NOMO-1 treated with DMSO at 0.1 percent for 48 hours (cell line): Measurements from ENCODE around the gene MYO1C.
"Not testable (repeated sequence)": the region's sequence is repeated elsewhere in the genome, so short reads cannot be mapped to it uniquely, and the experiment has no call there.

Source experiments
- DNase-seq: peaks from one replicate; lab custom pipeline; 2025; ENCODE audit not compliant: unreplicated experiment; lab: John Stamatoyannopoulos, UW

The MYO1C gene, protein sequence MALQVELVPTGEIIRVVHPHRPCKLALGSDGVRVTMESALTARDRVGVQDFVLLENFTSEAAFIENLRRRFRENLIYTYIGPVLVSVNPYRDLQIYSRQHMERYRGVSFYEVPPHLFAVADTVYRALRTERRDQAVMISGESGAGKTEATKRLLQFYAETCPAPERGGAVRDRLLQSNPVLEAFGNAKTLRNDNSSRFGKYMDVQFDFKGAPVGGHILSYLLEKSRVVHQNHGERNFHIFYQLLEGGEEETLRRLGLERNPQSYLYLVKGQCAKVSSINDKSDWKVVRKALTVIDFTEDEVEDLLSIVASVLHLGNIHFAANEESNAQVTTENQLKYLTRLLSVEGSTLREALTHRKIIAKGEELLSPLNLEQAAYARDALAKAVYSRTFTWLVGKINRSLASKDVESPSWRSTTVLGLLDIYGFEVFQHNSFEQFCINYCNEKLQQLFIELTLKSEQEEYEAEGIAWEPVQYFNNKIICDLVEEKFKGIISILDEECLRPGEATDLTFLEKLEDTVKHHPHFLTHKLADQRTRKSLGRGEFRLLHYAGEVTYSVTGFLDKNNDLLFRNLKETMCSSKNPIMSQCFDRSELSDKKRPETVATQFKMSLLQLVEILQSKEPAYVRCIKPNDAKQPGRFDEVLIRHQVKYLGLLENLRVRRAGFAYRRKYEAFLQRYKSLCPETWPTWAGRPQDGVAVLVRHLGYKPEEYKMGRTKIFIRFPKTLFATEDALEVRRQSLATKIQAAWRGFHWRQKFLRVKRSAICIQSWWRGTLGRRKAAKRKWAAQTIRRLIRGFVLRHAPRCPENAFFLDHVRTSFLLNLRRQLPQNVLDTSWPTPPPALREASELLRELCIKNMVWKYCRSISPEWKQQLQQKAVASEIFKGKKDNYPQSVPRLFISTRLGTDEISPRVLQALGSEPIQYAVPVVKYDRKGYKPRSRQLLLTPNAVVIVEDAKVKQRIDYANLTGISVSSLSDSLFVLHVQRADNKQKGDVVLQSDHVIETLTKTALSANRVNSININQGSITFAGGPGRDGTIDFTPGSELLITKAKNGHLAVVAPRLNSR

GRCh38 chr17:1492249-1493206 lies at the start of gene MYO1C:
Gene MYO1C, minus strand, starts transcription at chr17:1492686. Its CDS starts 199 bp downstream, at chr17:1492487.
- no peak for DNase-seq

DNA sequence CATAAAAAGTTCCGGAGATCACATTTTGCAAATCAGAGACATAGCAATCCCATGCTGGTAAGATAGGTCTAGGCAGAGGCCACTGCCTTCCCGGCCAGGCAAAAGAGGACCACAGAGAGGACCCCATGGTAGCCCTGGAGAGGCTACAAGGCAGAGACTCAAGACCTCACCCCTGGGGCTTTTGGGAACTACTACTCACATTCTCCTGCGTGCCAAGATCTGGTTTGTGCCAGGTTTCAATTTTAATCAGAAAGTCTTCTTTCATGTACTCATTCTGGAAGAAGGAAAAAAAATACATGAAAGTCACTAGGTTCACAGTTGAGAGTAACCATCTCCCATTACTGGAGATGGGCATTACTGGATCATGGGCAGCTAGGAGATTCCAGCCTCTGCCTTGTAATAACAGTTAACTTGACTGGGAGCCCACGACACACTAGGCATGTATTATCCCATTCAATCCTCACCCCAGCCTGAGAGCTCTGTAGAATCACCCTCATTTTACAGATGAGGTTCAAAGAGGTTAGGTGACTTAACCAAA lies 49.0 kb upstream of the MYO1C start:
- no peak for DNase-seq

DNA sequence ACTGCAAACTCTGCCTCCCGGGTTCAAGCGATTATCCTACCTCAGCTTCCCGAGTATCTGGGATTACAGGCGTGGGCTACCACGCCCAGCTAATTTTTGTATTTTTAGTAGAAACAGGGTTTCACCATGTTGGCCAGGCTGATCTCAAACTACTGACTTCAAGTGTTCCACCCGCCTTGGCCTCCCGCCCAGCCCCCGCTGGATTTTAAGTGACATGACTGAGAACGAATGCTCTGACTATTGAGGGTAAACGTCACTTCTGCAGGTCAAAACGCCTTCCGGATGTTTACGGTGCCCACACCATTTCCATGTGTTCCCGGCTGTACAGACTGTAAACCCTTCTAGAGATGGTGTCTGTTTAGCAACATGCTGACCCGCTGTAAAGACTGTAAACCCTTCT lies 47.3 kb upstream of the MYO1C start:
- no peak for DNase-seq

GRCh38 chr17:1535737-1536136 lies 43.3 kb upstream of the MYO1C start:
- no peak for DNase-seq

DNA sequence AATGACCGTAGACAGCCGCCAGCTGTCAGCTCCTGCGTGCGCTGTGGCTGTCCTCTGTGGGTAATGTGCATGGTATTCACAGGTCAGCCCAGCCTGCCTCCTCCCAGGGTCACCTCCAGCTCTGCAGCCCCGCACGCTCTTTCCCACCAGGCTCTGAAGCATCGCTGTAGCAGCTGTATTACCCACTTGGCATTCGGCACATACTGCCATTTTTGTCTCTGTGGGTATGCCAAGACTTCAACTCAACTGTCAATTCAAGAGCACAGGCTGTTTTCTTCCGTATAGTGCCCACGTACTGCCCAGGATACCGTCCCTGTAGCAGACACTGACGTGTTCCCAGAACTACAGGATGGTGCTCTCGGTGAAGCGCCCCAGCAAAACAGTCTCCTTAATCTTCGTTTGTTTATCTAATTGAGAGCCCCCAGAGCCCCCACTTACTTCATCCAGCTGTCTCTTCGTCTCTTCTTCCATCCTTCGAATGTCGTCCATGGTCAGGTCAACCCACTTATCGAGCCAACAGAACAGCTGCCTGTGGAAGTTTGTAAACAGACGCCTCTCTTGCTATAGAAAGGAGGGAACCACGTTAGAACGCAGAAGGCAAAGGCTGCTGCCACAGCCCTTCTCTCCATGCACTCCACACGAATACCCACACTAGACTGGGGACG lies 41.3 kb upstream of the MYO1C start:
- no peak for DNase-seq

- DNase-seq, result peak; percentile 72
Measured at GRCh38 chr17:1532836-1533602, 40.5 kb upstream of the MYO1C start.

- no peak for DNase-seq
Measured at GRCh38 chr17:1529863-1530262, 37.4 kb upstream of the MYO1C start.

- DNase-seq, result not testable (repeated sequence)
Measured at GRCh38 chr17:1526876-1527275, 34.4 kb upstream of the MYO1C start.

- DNase-seq, result no peak
Measured at GRCh38 chr17:1522626-1523025, 30.1 kb upstream of the MYO1C start.

GRCh38 chr17:1521086-1521640 lies 28.7 kb upstream of the MYO1C start:
- no peak for DNase-seq

DNA sequence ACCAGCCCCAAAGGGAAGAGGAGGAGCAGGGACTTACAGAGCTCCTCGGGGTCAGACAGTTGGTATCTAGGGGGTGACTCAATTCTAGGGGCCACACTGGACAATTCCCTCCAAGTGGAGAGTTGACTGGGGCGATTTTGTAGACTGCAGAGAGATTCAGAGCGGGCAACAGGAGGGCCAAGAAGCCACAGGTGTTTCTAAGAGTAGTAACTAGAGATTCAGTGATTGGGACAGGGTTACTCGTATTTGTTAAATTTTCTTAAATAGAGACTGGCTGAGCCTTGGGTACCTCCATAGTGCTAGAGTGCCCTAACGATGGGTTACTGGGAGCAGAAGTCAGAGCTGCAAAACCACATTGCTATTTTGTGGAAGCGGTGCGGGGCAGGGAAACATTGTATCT lies 27.2 kb upstream of the MYO1C start:
- no peak for DNase-seq

DNA sequence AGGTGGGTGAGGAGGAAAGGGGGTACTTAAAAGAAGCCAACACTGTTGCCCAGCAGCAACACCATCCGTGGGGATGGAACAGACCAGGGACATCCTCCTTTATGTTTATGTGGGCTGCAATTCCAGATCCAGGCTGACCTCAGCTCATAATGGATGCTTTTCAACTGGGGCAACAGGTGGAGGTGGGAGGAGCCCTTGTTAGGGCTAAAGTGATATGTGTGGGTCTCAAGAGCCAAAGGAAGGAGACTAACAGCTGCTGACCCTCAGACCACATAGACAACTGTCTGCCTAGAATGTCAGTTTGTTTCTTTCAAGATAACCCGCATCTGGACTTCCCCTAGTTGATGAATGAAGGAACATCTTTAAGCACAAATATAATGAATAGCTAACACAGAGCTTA lies 25.9 kb upstream of the MYO1C start:
- DNase-seq, result no peak

DNA sequence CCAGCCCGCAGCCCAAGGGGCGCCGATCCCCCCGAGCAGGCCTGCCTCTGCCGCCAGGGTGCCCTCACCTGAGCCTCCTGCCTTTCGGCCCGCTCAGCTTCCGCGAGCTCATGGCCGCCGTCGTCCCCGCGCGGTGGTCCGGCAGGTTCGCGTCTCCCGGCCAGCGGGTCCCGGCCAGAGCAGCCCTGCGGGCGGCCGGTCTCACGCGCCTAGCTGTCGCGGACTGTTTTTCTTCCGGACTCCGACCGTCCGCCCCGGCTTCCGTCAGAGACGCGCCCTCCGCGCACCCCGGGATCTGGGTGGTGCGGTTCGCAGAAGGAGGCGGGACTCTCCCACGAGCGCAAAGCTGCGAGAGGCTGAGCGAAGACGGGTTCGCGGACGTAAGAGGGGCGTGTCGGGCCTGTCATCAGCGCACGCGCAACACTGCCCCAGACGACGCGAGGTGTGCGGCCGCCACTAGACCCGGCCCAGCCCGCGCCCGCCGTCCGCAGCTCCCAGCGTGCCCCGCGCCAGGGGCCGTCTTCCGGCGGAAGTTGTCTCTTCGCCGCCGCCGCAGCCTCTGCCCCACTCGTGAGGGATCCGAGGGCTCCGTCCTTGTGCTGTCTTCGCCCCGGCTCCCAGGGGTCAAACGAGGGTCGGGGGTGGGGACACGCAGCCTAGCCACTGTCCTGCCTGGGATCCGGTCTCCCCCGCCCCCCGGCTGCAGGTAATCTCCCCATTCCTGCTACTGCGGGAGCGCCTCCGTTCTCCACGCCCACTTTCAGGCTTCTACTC lies 24.1 kb upstream of the MYO1C start, which contains the start of gene INPP5K:
Gene INPP5K (minus strand): TSS at position 225 of the 774 bp plus-strand sequence. CDS start 113 bp downstream, at position 112.
- DNase-seq, result peak; percentile 97

- DNase-seq, result peak; percentile 86
Measured at GRCh38 chr17:1515640-1516387, 23.3 kb upstream of the MYO1C start.

DNA sequence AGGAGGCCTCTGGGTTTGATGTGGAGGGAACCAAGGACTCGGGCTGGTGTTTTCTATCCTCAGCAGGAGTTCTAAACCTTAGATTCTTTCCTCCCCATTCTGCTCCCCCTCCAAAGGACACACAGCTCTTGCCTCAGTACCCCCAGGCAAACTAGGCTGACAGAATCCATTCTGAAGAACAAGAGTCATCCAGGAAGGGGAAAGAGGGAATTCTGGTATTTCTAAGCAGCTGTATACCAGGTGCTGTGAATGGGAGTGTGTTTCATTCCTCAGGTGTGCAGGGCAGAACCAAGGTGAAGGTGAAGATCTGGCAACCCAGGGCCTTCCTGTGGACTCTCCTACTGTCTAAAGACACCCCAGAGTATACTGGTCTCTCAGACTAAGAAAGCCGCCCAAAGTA lies 19.9 kb upstream of the MYO1C start:
- DNase-seq, result no peak

- no peak for DNase-seq
Measured at GRCh38 chr17:1511756-1512321, 19.4 kb upstream of the MYO1C start.

- no peak for DNase-seq
Measured at GRCh38 chr17:1511290-1511689, 18.8 kb upstream of the MYO1C start.
